PC-3 (cell line): ENCODE results near the gene IL1R2.

Experiments
- EZH2phosphoT487 ChIP-seq: fragments of 300-600 bp; sonication (generic); IDR thresholded peaks from 2 replicates; pipeline ENCODE4 v1.6.1; 2018; ENCODE audit warnings: mild to moderate bottlenecking, antibody characterized with exemption, low read length, borderline replicate concordance
- TF ChIP-seq, protein P1 (sequence below): fragments of 300-600 bp; sonication (generic); conservative IDR thresholded peaks from 2 replicates; pipeline ENCODE4 v1.5.1; 2017; ENCODE audit warnings: antibody characterized with exemption, low read depth, mild to moderate bottlenecking, low read length

DNA sequence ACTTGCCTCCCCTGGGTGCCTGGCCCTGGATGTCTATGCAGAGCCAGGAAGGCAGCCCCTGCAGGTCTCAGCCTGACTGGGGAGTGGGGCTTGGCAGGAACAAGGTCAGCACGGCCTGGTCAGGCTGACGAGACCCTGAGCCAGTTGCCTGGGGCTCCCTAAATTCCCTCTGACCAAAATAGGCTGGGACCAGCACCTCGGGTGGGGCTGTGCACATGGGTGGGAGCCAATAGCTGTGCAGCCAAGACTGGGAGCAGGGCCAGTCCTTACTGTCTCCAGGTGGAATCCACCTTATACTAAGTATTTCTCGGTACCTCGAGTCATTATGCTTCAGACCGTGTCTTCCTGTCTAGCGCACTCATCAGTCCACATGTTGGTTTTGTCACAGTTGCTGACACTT lies 11.4 kb upstream of the IL1R2 start:
- TF ChIP-seq, protein P1, sequence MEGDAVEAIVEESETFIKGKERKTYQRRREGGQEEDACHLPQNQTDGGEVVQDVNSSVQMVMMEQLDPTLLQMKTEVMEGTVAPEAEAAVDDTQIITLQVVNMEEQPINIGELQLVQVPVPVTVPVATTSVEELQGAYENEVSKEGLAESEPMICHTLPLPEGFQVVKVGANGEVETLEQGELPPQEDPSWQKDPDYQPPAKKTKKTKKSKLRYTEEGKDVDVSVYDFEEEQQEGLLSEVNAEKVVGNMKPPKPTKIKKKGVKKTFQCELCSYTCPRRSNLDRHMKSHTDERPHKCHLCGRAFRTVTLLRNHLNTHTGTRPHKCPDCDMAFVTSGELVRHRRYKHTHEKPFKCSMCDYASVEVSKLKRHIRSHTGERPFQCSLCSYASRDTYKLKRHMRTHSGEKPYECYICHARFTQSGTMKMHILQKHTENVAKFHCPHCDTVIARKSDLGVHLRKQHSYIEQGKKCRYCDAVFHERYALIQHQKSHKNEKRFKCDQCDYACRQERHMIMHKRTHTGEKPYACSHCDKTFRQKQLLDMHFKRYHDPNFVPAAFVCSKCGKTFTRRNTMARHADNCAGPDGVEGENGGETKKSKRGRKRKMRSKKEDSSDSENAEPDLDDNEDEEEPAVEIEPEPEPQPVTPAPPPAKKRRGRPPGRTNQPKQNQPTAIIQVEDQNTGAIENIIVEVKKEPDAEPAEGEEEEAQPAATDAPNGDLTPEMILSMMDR = no peak
- TF ChIP-seq EZH2phosphoT487 = no peak
